ENCODE data around the gene CCDC112. TPM values are rescaled to one million over a fixed set of nuclear protein-coding genes. Genes with fewer than 3 reads are reported as not detected.

CCDC112 gene
- total RNA-seq, 2 experiments from 2014 or later, result 2.2 to 2.4 TPM

GRCh38 chr5:115306011-115306536 is 9.6 kb upstream of the CCDC112 start:
- Mint-ChIP-seq H3K27me3 (peaks cover 53% of the 10 kb centered on the region), H3K36me3 (no peaks in the 10 kb centered on the region), H3K27ac (no peak overlapping the region), H3K9me3 (no peaks in the 10 kb centered on the region), H3K4me1 (no peaks in the 10 kb centered on the region), H3K4me3 (no peak overlapping the region)
- no peak for ATAC-seq (ENCODE audit: low read depth)
- POLR2A ChIA-PET, result interaction anchor here (0.6 kb wide), 1 partner anchor 534 kb away, joined by 4 read pairs; no protein-coding TSS in a partner anchor
- DNase-seq, result no peak

- DNase-seq, result no peak
- H3K4me1 Mint-ChIP-seq, result no peaks in the 10 kb centered on the region
- H3K9me3 Mint-ChIP-seq, result no peaks in the 10 kb centered on the region
- POLR2A ChIA-PET, result no interaction called here
- ATAC-seq (ENCODE audit: low read depth), result no peak
- H3K36me3 Mint-ChIP-seq, result no peaks in the 10 kb centered on the region
- peaks cover 51% of the 10 kb centered on the region for H3K27me3 Mint-ChIP-seq
- H3K4me3 Mint-ChIP-seq, result no peak overlapping the region
- H3K27ac Mint-ChIP-seq, result no peak overlapping the region
These were observed 8.0 kb upstream of the CCDC112 start for GRCh38 chr5:115304496-115304895.

DNA sequence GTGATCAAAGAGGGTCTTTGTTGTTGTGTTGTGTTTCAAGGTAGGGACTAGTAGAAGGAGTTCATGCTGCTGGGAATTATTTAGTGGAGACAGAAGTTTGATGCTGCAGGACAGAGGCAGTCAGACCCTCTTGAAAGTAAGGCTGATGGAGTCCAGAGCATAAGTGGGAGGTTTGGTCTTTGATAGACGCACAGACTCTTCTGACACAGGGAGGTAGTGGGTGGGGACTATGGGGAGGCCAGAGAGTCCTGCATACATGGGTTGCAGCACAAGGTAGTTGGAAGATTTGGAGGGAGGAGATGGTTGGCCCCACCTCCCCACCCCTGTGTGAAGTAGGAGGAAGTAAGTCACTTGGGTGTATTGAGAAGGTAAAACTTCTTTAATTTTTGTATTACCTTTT is 2.4 kb upstream of the CCDC112 start:
- Mint-ChIP-seq H3K27ac (no peak overlapping the region), H3K4me1 (peaks cover 4% of the 10 kb centered on the region), H3K4me3 (no peak overlapping the region), H3K36me3 (peaks cover 1% of the 10 kb centered on the region), H3K27me3 (peaks cover 43% of the 10 kb centered on the region), H3K9me3 (no peaks in the 10 kb centered on the region)
- POLR2A ChIA-PET, result no interaction called here
- ATAC-seq (ENCODE audit: low read depth) (no peak), DNase-seq (no peak)

- ATAC-seq (ENCODE audit: low read depth) (no peak), DNase-seq (no peak)
- H3K9me3 Mint-ChIP-seq, result peaks cover 2% of the 10 kb centered on the region
- POLR2A ChIA-PET, result interaction anchor here (1.1 kb wide), 1 partner anchor 229 kb away, joined by 4 read pairs; no protein-coding TSS in a partner anchor
- peaks cover 2% of the 10 kb centered on the region for H3K36me3 Mint-ChIP-seq
- peak overlapping the region; percentile 2 for H3K4me3 Mint-ChIP-seq
- H3K27me3 Mint-ChIP-seq, result peaks cover 38% of the 10 kb centered on the region
- H3K27ac Mint-ChIP-seq, result no peak overlapping the region
- H3K4me1 Mint-ChIP-seq, result peaks cover 4% of the 10 kb centered on the region
These were observed 577 bp upstream of the CCDC112 start for GRCh38 chr5:115297031-115297430.

GRCh38 chr5:115295777-115296123 is 704 bp downstream of the CCDC112 start:
- DNase-seq, result no peak
- Mint-ChIP-seq H3K27ac (no peak overlapping the region), H3K27me3 (peaks cover 35% of the 10 kb centered on the region), H3K4me1 (peaks cover 4% of the 10 kb centered on the region), H3K4me3 (peak overlapping the region; percentile 84), H3K9me3 (peaks cover 5% of the 10 kb centered on the region), H3K36me3 (peaks cover 4% of the 10 kb centered on the region)
- peak; percentile 12 for ATAC-seq (ENCODE audit: low read depth)
- POLR2A ChIA-PET, result interaction anchor here (0.7 kb wide), 1 partner anchor 34 kb away, joined by 3 read pairs; no protein-coding TSS in a partner anchor

DNA sequence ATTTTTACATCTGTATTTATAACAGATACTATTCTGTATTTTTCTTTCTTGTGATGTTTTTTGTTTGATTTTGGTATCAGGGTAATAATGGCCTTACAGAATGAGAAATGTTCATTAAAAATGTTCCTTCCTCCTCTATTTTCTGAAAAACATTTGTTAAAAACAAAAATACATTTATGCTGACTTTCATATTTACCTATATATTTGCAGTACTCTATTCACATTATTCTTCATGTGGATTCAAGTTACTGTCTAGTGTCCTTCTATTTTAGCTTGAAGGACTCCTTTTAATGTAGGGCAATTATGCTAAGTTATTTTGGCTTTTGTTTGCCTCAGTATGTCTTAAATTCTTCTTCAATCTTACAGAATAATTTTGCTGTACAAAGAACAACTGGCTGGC is 5.1 kb downstream of the CCDC112 start:
- ATAC-seq (ENCODE audit: low read depth), result no peak
- Mint-ChIP-seq H3K27ac (no peak overlapping the region), H3K27me3 (peaks cover 28% of the 10 kb centered on the region), H3K4me3 (no peak overlapping the region), H3K4me1 (peaks cover 4% of the 10 kb centered on the region), H3K36me3 (peaks cover 4% of the 10 kb centered on the region), H3K9me3 (peaks cover 5% of the 10 kb centered on the region)
- DNase-seq, result no peak
- POLR2A ChIA-PET, result no interaction called here

- H3K4me3 Mint-ChIP-seq, result no peak overlapping the region
- peaks cover 5% of the 10 kb centered on the region for H3K9me3 Mint-ChIP-seq
- H3K4me1 Mint-ChIP-seq, result peaks cover 2% of the 10 kb centered on the region
- peaks cover 2% of the 10 kb centered on the region for H3K36me3 Mint-ChIP-seq
- ATAC-seq (ENCODE audit: low read depth) (no peak), DNase-seq (no peak)
- H3K27ac Mint-ChIP-seq, result no peak overlapping the region
- H3K27me3 Mint-ChIP-seq, result peaks cover 16% of the 10 kb centered on the region
- POLR2A ChIA-PET, result no interaction called here
These were observed 7.3 kb downstream of the CCDC112 start for GRCh38 chr5:115289104-115289503.

DNA sequence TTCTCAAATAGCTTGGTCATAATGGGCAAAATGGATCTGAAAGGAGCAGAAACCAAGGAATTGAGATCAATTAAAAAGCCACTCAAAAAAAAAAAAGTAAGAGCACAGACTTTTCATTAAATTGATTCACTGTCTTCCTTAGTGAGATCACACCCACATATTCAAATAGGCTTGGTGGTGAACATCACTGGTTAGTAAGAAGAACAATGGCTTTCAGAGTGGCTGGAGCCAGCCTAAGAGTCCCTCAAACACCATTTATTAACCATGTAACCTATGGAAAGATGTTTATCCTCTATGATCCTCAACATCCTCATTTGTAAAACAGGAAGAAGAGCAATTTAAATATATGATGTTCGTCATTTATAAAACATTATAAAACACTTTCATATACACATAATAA is 12.4 kb downstream of the CCDC112 start:
- no peak overlapping the region for H3K27ac Mint-ChIP-seq
- no peak for ATAC-seq (ENCODE audit: low read depth)
- H3K27me3 Mint-ChIP-seq, result no peaks in the 10 kb centered on the region
- no peak for DNase-seq
- H3K4me3 Mint-ChIP-seq, result no peak overlapping the region
- no peaks in the 10 kb centered on the region for H3K36me3 Mint-ChIP-seq
- H3K9me3 Mint-ChIP-seq, result no peaks in the 10 kb centered on the region
- peaks cover 2% of the 10 kb centered on the region for H3K4me1 Mint-ChIP-seq
- POLR2A ChIA-PET, result no interaction called here

DNA sequence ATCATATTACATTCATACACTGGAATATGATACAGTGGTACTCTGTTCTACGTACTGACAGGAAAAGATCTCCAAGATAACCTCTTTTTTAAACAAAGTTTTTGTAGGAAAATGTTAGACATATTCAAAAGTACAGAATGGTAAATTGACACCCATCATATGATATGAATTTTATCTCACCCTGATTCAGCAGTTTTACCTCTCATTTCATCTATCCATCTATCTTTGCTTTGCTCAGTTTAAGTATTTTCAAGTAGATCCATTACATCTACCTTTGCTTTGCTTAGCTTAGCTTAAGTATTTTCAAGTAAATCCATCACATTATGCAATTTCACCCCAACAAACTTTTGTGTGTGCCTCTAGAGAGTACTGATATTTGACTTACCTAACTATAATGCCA is 14.3 kb downstream of the CCDC112 start:
- H3K27me3 Mint-ChIP-seq, result no peaks in the 10 kb centered on the region
- H3K4me3 Mint-ChIP-seq, result no peak overlapping the region
- ATAC-seq (ENCODE audit: low read depth), result no peak
- no peak overlapping the region for H3K27ac Mint-ChIP-seq
- no peaks in the 10 kb centered on the region for H3K36me3 Mint-ChIP-seq
- no peaks in the 10 kb centered on the region for H3K9me3 Mint-ChIP-seq
- POLR2A ChIA-PET, result no interaction called here
- DNase-seq, result no peak
- peaks cover 2% of the 10 kb centered on the region for H3K4me1 Mint-ChIP-seq

DNA sequence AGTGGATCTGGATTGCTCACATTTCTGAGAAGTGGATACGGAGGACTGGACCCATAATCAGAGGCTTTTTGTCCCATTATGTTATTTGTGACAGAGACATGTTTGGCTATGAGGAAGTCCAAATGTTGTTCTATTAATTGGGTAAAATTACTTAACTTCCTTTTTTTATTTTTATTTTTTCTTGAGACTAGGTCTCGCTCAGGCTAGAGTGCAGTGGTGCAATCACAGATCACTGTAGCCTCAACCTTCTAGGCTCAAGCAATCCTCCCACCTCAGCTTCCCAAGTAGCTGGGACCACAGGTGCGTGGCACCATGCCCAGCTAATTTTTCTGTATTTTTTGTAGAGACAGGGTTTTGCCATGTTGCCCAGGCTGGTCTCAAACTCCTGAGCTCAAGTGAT is 21.9 kb downstream of the CCDC112 start:
- DNase-seq, result no peak
- POLR2A ChIA-PET, result no interaction called here
- Mint-ChIP-seq H3K27me3 (peaks cover 5% of the 10 kb centered on the region), H3K27ac (no peak overlapping the region), H3K36me3 (no peaks in the 10 kb centered on the region), H3K9me3 (no peaks in the 10 kb centered on the region), H3K4me1 (no peaks in the 10 kb centered on the region), H3K4me3 (no peak overlapping the region)
- ATAC-seq (ENCODE audit: low read depth), result no peak

GRCh38 chr5:115272297-115272958 is 24.0 kb downstream of the CCDC112 start:
- Mint-ChIP-seq H3K4me3 (no peak overlapping the region), H3K9me3 (no peaks in the 10 kb centered on the region), H3K4me1 (no peaks in the 10 kb centered on the region), H3K27me3 (peaks cover 5% of the 10 kb centered on the region), H3K36me3 (no peaks in the 10 kb centered on the region), H3K27ac (no peak overlapping the region)
- ATAC-seq (ENCODE audit: low read depth), result no peak
- DNase-seq, result no peak
- POLR2A ChIA-PET, result no interaction called here

DNA sequence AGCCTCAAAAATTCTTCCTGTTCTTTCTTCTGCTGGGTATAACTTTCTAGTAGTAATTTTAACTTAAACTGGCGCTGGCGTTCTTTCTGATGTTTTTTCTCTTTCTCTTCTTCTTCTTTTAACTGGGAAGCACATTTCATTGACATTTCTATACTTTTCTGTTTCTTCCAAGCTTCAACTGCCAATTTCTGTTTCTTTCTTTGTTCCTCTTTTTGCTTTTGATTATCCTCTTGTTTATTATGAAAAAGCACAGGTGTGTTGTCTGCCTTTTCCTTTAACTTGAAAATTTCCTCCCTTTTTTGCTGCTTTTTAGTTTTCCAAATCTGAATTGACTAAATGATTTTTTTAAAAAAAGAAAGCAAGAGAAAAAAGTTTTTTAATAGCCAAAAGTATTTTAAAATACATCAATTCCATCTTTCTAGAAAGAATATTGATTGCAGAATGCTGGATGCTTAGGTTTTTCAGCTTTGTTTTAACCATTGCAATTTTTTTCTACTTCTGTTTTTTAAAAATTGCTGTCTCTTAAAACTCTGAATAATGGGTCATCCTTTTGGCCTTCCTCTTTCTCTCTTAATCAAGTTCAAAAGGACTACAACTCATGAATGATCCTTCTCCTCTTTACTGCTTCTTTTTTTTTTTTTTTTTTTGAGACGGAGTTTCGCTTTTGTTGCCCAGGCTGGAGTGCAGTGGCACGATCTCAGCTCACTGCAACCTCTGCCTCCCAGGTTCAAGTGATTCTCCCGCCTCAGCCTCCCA is 25.0 kb downstream of the CCDC112 start:
- Mint-ChIP-seq H3K9me3 (no peaks in the 10 kb centered on the region), H3K4me3 (no peak overlapping the region), H3K27ac (no peak overlapping the region), H3K4me1 (no peaks in the 10 kb centered on the region), H3K36me3 (no peaks in the 10 kb centered on the region), H3K27me3 (peaks cover 5% of the 10 kb centered on the region)
- POLR2A ChIA-PET, result interaction anchor here (0.7 kb wide), 3 partner anchors 16 to 171 kb away, joined by 4 to 6 read pairs (median 5); no protein-coding TSS in a partner anchor
- DNase-seq, result no peak
- ATAC-seq (ENCODE audit: low read depth), result no peak

GRCh38 chr5:115267617-115268016 is 28.8 kb downstream of the CCDC112 start:
- POLR2A ChIA-PET, result no interaction called here
- H3K27me3 Mint-ChIP-seq, result peaks cover 5% of the 10 kb centered on the region

DNA sequence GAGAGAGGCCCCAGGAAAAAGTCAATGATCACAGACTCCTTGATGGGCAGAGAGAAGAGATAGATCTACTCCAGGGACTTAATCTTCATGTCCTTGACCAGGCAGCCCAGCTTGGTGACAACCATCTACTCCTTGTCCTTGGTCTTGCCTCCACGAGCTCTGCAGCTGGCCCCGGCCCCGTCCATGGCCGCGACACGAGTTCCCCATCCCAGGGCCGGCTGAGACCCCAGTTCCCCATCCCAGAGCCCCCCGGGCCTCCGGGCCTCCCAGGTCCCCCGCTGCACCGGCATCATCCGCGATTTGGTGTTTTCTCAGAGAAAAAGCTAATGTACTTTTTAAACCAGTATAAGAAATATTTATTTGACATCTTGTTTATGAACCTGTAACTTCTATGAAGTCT is 31.2 kb downstream of the CCDC112 start:
- POLR2A ChIA-PET, result no interaction called here
- no peaks in the 10 kb centered on the region for H3K27me3 Mint-ChIP-seq
- DNase-seq (no peak), ATAC-seq (ENCODE audit: low read depth) (no peak)
- peaks cover 11% of the 10 kb centered on the region for H3K4me1 Mint-ChIP-seq
- H3K27ac Mint-ChIP-seq, result no peak overlapping the region
- no peaks in the 10 kb centered on the region for H3K9me3 Mint-ChIP-seq
- H3K4me3 Mint-ChIP-seq, result no peak overlapping the region
- peaks cover 7% of the 10 kb centered on the region for H3K36me3 Mint-ChIP-seq

More at GRCh38 chr5:115267617-115268016, 28.8 kb downstream of the CCDC112 start:
- Mint-ChIP-seq H3K4me3 (no peak overlapping the region), H3K4me1 (peaks cover 3% of the 10 kb centered on the region), H3K27ac (no peak overlapping the region), H3K9me3 (no peaks in the 10 kb centered on the region), H3K36me3 (peaks cover 2% of the 10 kb centered on the region)
- ATAC-seq (ENCODE audit: low read depth), result no peak
- no peak for DNase-seq
